NCI-H748 (cell line): Measurements from ENCODE around the gene IL3RA.
"Not testable (repeated sequence)": the region's sequence is repeated elsewhere in the genome, so short reads cannot be mapped to it uniquely, and the experiment has no call there.

Source experiments
- DNase-seq: peaks from one replicate; lab custom pipeline; 2025; ENCODE audit not compliant: unreplicated experiment; lab: John Stamatoyannopoulos, UW

IL3RA gene

DNA sequence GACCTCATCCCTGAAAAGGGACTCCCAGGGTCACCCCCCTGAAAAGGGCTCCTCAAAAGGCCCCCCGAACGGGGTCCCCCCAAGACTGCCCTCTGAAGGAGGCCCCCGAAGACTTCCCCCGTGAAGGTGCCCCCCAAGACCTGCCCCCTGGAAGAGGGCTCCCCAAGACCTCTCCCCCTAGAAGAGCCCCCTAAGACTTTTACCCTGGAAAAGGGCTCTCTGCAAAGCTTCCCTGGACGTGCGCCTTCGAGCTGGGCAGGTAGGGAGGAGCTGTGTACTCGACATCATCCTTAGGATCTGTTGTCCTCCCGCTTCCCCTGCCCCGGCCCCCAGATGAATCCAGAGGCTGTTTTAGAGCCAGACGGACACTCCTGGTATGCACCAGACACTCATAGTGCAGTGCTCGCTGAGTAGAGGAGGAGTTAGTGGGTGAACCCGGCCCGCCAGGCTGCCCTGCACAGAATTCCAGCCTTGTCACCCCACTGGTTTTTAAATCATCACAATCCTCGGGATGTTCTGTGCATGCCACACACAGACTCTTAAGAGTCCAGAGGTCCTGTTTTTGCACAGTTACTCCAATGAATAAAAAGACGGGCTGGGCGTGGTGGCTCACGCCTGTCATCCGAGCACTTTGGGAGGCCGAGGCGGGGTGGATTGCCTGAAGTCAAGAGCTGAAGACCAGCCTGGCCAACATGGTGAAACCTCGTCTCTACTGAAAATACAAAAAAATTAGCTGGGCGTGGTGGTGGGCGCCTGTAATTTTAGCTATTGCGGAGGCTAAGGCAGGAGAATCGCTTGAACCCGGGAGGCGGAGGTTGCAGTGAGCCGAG is 61.1 kb downstream of the IL3RA start:
- no peak for DNase-seq

DNA sequence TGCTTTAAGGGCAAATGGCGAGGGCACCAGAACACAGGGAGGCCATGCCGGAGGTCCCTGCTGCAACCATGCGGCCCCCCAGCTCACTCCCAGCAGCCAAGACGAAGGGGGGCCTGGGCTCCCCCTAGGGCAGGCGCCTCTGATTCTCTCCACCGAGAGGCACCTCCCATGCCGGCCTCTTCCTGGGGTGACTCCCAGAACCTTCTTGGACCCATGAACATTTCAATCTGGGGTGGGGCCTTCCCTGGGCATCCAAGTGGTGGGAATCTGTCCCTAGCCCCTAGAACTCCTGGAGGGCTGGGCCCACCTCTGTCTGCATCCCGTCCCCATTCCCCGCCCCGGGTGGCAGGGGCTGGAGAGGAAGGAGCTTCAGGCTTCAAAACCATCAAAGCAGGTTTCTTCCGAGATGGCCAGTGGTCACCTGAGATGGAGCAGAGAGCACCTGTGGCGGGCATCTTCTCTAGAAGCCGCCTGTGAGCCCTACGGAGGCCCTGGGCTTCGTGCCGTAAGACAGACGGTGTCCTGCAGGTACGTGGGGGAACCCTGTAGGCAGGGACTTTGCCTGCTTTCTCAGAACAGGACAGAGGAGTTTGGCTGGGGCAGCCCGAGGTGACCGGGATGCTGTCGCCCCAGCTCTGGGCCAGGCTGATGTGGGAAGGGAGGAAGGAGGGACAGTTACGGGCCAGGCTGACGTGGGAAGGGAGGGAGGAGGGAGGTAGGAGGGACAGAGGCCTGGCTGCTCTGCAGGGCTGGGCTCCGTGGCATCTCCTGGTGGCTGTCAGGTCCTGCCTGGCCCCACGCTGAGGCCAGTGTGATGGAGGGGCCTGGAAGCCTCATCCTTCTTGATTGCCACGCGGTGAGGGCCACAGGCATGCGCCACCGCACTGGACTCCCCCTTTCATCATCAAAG is 62.1 kb downstream of the IL3RA start:
- DNase-seq = no peak

GRCh38 chrX:1400049-1400448 is 63.5 kb downstream of the IL3RA start:
- no peak for DNase-seq

DNA sequence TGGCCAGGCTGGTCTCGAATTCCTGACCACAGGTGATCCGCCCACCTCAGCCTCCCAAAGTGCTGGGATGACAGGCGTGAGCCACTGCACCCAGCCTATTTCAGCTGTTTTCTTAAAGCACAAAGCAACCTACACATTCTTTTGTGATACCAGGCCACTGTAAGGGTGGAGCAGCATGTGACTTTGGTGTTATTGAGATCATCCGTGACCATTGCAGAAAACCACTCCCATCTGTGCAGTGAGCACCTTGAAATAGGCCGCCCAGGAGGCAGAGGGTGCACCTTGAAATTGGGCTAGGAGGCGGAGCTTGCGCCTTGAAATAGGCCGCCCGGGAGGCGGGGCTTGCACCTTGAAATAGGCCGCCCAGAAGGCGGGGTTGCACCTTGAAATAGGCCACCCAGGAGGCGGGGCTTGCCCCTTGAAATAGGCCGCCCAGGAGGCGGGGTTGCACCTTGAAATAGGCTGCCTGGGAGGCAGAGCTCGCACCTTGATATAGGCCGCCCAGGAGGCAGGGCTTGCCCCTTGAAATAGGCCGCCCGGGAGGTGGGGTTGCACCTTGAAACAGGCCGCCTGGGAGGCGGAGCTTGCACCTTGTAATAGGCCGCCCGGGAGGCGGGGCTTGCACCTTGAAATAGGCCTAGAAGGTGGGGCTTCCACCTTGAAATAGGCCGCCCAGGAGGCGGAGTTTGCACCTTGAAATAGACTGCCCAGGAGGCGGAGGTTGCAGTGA is 64.3 kb downstream of the IL3RA start:
- no peak for DNase-seq

DNA sequence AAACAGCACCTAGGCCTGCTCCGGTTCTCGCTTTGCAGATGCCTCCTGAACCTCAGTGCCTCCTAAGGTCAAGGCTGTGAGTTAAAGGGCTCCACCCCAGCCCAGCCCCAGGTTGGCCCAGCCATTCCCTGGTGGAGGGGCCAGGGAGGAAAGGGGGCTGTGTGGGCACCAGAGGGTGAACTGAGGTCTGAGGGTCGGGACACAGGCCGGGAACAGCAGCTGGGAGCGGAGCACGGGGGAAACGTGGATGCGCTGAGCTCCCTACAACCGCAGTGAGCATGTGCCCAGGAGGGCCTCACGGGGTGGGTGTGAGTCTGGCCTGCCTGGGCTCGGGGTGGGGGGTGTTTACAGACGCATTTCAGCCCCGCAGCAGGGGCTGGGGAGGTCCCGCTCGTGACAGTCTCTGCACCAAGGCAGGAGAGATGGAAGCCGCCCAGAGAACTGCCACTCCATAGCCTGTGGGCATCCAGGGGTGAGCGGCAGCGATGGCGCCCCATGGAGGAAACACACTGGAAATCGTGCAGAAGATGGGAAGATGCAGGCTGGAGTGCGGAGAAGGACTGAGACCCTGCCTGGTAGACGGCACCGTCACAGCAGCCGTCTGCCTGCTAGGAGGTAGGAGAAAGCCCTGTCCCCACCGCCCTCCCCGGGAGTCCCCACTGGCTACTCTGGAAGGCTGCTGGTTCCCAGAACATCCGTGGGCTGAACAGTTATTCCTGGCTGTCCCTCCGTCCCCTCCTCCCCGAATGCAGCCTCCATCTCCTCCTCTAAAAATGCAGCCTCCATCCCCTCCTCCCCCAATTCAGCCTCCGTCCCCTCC is 65.2 kb downstream of the IL3RA start:
- DNase-seq = no peak

DNA sequence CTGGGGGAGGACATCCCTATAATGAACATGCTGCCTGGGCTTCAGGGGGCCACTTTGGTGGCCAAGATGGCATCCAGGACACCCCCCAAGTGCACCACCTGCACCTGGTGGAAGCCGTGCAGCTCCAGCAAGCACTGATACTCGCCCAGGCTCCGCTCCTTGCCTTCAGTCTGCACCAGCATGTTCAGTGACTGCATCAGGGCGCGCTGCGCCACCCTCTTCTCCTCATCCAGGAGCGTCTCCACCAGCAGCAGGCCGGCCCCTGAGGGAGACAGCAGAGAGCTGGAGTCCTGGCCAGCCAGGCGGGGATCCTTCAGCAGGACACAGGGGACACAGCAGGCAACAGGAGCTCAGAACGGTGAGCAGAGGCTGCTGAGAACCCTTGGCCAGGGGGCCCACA is 66.6 kb downstream of the IL3RA start:
- DNase-seq = no peak

GRCh38 chrX:1403867-1404266 is 67.3 kb downstream of the IL3RA start:
- not testable (repeated sequence) for DNase-seq

DNA sequence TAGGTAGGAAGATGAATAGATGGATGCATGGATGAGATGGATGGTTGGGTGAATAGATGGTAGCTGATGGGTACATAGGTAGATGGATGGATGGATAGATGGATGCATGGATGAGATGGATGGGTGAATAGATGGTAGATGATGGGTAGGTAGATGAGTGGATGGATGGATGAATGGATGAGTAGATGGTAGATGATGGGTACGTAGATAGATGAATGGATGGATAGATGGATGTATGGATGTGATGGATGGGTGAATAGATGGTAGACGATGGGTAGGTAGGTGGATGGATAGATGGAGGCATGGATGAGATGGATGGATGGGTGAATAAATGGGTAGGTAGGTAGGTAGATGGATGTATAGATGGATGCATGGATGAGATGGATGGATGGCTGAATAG is 69.2 kb downstream of the IL3RA start:
- not testable (repeated sequence) for DNase-seq

- DNase-seq = no peak
Measured at GRCh38 chrX:1407035-1407434, 70.5 kb downstream of the IL3RA start.

DNA sequence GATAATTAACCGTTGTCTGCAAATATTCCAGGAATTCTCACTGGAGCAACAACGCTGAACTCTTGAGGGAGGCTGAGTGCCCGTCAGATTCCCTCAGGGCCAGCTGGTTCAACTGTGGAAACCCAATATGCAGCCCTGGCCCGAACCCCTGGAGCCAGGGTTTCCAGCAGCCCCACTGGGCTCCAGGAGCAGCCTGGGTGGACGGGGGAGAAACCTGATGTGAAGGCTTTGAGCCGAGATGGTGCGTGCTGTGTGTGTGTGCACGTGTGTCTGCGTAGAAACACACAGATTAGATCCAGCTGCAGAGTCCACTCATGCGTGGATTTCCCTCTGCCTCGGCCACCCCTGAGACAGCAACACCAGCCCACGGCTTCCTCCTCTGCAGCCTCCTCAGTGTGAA is 74.7 kb downstream of the IL3RA start:
- no peak for DNase-seq

GRCh38 chrX:1412551-1413161 is 76.1 kb downstream of the IL3RA start:
- no peak for DNase-seq

DNA sequence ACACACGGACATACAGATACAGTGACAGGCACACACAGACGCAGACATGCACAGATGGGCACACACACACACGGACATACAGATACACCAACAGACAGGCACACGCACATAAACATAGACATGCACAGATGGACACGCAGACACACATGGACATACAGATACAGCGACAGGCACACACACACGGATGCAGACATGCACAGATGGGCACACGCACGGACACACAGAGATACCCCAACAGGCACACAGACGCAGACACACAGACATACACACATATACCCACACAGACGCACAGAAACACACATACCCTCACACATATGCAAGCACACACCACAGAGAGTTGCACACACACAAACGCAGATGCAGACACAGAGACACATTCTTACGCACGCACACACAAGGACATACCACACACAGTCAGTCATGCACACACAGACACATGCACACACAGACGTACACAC is 79.8 kb downstream of the IL3RA start:
- no peak for DNase-seq

DNA sequence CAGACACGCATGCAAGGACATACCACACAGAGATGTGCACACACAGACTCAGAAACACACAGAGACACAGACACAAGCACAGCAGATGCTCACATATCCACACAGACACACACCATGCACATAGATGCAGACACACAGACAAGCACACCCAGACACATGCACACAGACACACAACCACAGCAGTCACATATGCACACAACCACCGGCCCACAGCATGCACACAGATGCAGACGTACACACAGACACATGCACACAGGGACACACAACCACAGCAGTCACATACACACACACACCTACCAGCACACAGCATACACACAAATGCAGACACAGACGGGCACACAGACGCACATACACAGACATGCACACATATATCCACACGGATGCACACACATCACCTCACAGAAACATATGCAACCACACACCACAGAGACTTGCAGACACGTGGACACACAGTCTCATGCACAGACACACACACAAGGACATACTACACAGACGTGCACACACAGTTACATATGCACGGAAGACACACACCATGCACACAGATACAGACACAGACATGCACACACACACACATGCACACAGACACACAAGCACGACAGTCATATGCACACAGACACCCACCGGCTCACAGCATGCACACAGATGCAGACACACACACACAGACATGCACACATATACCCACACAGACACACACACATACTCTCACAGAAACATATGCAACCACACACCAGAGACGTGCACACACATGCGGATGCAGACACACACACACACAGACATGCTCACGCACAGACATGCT is 80.6 kb downstream of the IL3RA start:
- no peak for DNase-seq

DNA sequence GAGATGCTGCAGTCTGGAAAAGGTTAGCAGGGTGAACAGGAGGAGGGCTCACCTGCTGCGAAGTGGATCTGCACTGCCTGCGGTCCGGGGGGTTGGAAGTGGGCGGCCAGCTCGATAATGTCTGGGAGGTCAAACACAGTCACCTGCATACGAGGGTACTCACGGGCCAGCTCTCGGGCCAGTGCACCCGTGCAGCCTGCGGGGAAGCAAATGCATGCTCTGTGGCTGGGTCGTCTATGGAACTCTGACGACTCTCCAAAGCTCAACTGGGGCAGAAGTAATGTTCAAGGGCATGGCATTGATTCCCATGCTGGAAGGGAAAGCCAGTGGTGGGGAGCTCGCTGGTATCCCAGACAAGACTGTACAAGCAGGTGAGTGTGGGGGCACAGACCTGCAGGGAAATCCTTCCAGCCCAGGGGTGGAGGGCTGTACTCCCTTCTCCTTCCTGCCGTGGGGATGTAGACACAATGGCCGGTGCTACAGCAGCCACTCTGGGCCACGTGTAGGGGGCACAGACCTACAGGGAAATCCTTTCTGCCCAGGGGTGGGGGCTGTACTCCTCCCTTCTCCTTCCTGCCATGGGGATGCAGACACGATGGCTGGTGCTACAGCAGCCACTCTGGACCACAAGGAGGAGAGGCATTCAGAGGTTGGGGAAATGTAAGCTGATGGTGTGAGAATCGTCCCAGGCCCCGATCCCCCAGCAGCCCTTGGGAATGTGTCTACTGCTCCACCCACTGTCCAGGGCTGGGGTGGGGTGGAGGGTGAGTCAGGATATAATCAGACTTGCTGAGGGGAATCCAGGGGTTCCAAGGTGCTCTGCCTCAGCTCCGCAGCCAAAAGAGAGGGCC is 81.6 kb downstream of the IL3RA start:
- DNase-seq = no peak

DNA sequence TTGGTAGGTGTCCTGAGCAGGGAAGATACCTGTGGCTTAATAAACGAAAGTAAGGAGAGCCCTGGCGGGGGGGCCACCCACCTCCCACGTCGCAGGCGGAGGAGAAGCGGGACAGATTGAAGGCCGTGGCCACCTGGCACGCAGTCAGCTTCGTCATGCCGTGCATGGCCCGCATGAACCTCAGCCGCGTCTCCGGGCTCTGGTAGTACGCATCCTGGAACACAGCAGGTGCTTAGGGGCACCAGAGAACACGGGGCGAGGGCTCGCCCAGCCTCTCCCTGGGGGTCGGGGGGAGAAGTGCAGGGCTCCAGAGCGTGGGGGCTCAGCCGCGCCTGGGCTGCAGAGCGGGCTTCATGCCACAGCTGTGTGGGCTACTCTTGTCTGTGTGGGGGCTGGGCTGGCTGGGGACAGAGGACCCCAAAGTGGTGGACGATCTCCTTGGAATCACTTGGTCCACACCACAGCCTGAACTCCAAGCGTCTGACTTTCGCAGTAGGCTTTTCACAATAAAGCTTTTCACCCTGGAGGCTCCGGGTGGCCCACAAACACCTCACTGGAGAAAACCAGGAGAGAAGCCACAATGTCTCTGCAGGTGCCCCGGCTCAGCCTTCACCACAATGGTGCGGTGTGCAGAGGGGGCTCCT is 82.4 kb downstream of the IL3RA start:
- no peak for DNase-seq

- no peak for DNase-seq
Measured at GRCh38 chrX:1419545-1420355, 83.2 kb downstream of the IL3RA start.

- no peak for DNase-seq
Measured at GRCh38 chrX:1420371-1420770, 83.8 kb downstream of the IL3RA start.
